ENCODE measurements around the gene KIAA1614. TPM values are rescaled to one million over a fixed set of nuclear protein-coding genes. Genes with fewer than 3 reads are reported as not detected.

KIAA1614 gene
- total and polyA plus RNA-seq, 10 of the 15 experiments (the other 5 are each of a cell fraction or from before 2014, with no cell fraction given): 0.03 to 1.0 (median 0.26) TPM; not detected in 1

GRCh38 chr1:180919183-180919700 lies 6.5 kb downstream of the KIAA1614 start:
- DNase-seq (ENCODE audit: low read depth, low spot score) (no peak), ATAC-seq (no peak), FAIRE-seq (no peak)
- ChIA-PET SMC1A (ENCODE audit: uncharacterized antibody, unreplicated experiment) (interaction anchor here (0.6 to 19.3 kb wide), 3 partner anchors 10 to 56 kb away, joined by 3 to 304 read pairs (median 8); no protein-coding TSS in a partner anchor), POLR2A (interaction anchor here (0.6 kb wide), 1 partner anchor 418 kb away, joined by 8 read pairs; no protein-coding TSS in a partner anchor), RAD21 (ENCODE audit: unreplicated experiment) (interaction anchor here (1.4 to 16.7 kb wide), 2 partner anchors 12 to 35 kb away, joined by 5 to 215 read pairs; no protein-coding TSS in a partner anchor), CTCF (interaction anchor here (0.7 to 19.8 kb wide), 3 partner anchors 16 to 37 kb away, joined by 3 to 344 read pairs (median 3); no protein-coding TSS in a partner anchor)
- H3K4me1 ChIP-seq (ENCODE audit: control insufficient read depth, insufficient read depth, low read length): peaks cover 9% of the 10 kb centered on the region
- no peaks in the 10 kb centered on the region for H4K20me1 ChIP-seq (ENCODE audit: control insufficient read depth, insufficient read depth)
- H3K79me2 ChIP-seq (ENCODE audit: control insufficient read depth, insufficient read depth, low read length): no peaks in the 10 kb centered on the region
- 71% methylated on average over 9 of the region's 9 CpGs for WGBS (ENCODE audit: insufficient coverage, insufficient replicate concordance, low lambda C conversion rate, missing lambda C conversion rate)
- no peak overlapping the region for H3K4me3 ChIP-seq
- no peak overlapping the region for H3K27ac ChIP-seq (ENCODE audit: control insufficient read depth, insufficient read depth)
- H3K4me2 ChIP-seq (ENCODE audit: control insufficient read depth, insufficient read depth): no peak overlapping the region
- no peak overlapping the region for H2AFZ ChIP-seq (ENCODE audit: control insufficient read depth, low read depth, low read length)
- H3K36me3 ChIP-seq (ENCODE audit: control insufficient read depth in 2 of 2, insufficient read depth in 2 of 2, low read length in 1 of 2): no peaks in the 10 kb centered on the region
- in situ Hi-C loops (cut with MboI) (no loop called here), intact Hi-C loops (cut with micrococcal nuclease; ENCODE audit: unreplicated experiment) (no loop called here)
- no peaks in the 10 kb centered on the region for H3K9me3 ChIP-seq (replicated peaks; ENCODE audit: control insufficient read depth, insufficient read depth, low read length)
- H3K9ac ChIP-seq (ENCODE audit: control insufficient read depth, insufficient read depth, low read length): no peak overlapping the region
- no TSS peak for BruUV-seq (replicated peaks)
- H3K27me3 ChIP-seq (replicated peaks in 1 of 2; ENCODE audit: control insufficient read depth in 2 of 2, insufficient read depth in 2 of 2, low read length in 1 of 2): peaks cover 0 to 3% of the 10 kb centered on the region in 2 experiments; a peak in 1 of 4 replicates
- TF ChIP-seq RELA (IDR thresholded peaks at IDR 0.05; ENCODE audit: borderline replicate concordance, partially characterized antibody): no peak
- TF ChIP-seq FOXM1 (IDR thresholded peaks at IDR 0.05; ENCODE audit: low read depth, low read length): no peak
- no peak for TF ChIP-seq EZH2 (IDR thresholded peaks at IDR 0.05; ENCODE audit: borderline replicate concordance, control insufficient read depth, low read depth, low read length)
- TF ChIP-seq, protein P1, sequence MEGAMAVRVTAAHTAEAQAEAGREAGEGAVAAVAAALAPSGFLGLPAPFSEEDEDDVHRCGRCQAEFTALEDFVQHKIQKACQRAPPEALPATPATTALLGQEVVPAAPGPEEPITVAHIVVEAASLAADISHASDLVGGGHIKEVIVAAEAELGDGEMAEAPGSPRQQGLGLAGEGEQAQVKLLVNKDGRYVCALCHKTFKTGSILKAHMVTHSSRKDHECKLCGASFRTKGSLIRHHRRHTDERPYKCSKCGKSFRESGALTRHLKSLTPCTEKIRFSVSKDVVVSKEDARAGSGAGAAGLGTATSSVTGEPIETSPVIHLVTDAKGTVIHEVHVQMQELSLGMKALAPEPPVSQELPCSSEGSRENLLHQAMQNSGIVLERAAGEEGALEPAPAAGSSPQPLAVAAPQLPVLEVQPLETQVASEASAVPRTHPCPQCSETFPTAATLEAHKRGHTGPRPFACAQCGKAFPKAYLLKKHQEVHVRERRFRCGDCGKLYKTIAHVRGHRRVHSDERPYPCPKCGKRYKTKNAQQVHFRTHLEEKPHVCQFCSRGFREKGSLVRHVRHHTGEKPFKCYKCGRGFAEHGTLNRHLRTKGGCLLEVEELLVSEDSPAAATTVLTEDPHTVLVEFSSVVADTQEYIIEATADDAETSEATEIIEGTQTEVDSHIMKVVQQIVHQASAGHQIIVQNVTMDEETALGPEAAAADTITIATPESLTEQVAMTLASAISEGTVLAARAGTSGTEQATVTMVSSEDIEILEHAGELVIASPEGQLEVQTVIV (IDR thresholded peaks at IDR 0.05; ENCODE audit: borderline replicate concordance, partially characterized antibody): no peak
- TF ChIP-seq TBL1XR1 (IDR thresholded peaks at IDR 0.05; ENCODE audit: low read depth, low read length): no peak
- TF ChIP-seq, protein P2, sequence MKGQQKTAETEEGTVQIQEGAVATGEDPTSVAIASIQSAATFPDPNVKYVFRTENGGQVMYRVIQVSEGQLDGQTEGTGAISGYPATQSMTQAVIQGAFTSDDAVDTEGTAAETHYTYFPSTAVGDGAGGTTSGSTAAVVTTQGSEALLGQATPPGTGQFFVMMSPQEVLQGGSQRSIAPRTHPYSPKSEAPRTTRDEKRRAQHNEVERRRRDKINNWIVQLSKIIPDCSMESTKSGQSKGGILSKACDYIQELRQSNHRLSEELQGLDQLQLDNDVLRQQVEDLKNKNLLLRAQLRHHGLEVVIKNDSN (IDR thresholded peaks at IDR 0.05; ENCODE audit: borderline replicate concordance, extremely low read length, insufficient read depth, low read depth, low read length): no peak
- no peak for TF ChIP-seq SMC3 (IDR thresholded peaks at IDR 0.05; ENCODE audit: borderline replicate concordance, low read length)
- no peak for TF ChIP-seq PBX3 (IDR thresholded peaks at IDR 0.05; ENCODE audit: insufficient replicate concordance, low read depth, low read length)
- TF ChIP-seq, protein P3, sequence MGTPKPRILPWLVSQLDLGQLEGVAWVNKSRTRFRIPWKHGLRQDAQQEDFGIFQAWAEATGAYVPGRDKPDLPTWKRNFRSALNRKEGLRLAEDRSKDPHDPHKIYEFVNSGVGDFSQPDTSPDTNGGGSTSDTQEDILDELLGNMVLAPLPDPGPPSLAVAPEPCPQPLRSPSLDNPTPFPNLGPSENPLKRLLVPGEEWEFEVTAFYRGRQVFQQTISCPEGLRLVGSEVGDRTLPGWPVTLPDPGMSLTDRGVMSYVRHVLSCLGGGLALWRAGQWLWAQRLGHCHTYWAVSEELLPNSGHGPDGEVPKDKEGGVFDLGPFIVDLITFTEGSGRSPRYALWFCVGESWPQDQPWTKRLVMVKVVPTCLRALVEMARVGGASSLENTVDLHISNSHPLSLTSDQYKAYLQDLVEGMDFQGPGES (IDR thresholded peaks at IDR 0.05): no peak
- TF ChIP-seq CREB1 (IDR thresholded peaks at IDR 0.05; ENCODE audit: low read depth): no peak
- TF ChIP-seq RAD51 (IDR thresholded peaks at IDR 0.05): no peak
- TF ChIP-seq ATF7 (IDR thresholded peaks at IDR 0.05; ENCODE audit: low read depth): no peak
- TF ChIP-seq FOS (IDR thresholded peaks at IDR 0.05; ENCODE audit: borderline replicate concordance, extremely low read depth, insufficient read length): no peak
- TF ChIP-seq CTCF (IDR thresholded peaks at IDR 0.05 in 2 of 3, conservative IDR thresholded peaks at IDR 0.05 in 1 of 3; ENCODE audit: control insufficient read depth in 2 of 3, extremely low read depth in 1 of 3, insufficient read depth in 1 of 3, low read depth in 3 of 3, low read length in 3 of 3): no peak
- no peak for TF ChIP-seq TCF7 (IDR thresholded peaks at IDR 0.05; ENCODE audit: borderline replicate concordance)
- no peak for TF ChIP-seq ZNF217 (IDR thresholded peaks at IDR 0.05)

Data from GM12878 (cell line).